HepG2 (cell line): ENCODE results near the gene EXPH5. TPM values are rescaled to one million over a fixed set of nuclear protein-coding genes. Genes with fewer than 3 reads are reported as not detected.

Source experiments
- DNMT3B ChIP-seq: conservative IDR thresholded peaks from 2 replicates; pipeline ENCODE4 v1.6.1; 2016; ENCODE audit warnings: missing biosample characterization, control low read depth
- E2F2 ChIP-seq: sonication (generic); formaldehyde crosslinking; IDR thresholded peaks from 2 replicates; pipeline ENCODE4 v1.4.0; 2020; ENCODE audit warnings: missing genetic modification reagents, borderline replicate concordance
- HNRNPLL ChIP-seq: fragments of 200-400 bp; formaldehyde crosslinking; IDR thresholded peaks from 2 replicates; pipeline ENCODE4 v1.6.1; 2017; ENCODE audit warnings: mild to moderate bottlenecking, low read depth, low read length; ENCODE audit not compliant: poor library complexity, severe bottlenecking
- IRF2 ChIP-seq: IDR thresholded peaks from 2 replicates; pipeline ENCODE4 v1.6.1; 2018; ENCODE audit warnings: missing genetic modification reagents, missing compliant biosample characterization
- JUNB ChIP-seq: sonication (generic); formaldehyde crosslinking; IDR thresholded peaks from 2 replicates; pipeline ENCODE4 v1.8.0; 2022; ENCODE audit warnings: missing genetic modification reagents, mild to moderate bottlenecking, borderline replicate concordance
- MZF1 ChIP-seq: sonication (generic); formaldehyde crosslinking; IDR thresholded peaks from 2 replicates; pipeline ENCODE4 v1.8.1; 2023; ENCODE audit warnings: mild to moderate bottlenecking, missing genetic modification reagents, borderline replicate concordance
- NCOA5 ChIP-seq: sonication (generic); formaldehyde crosslinking; IDR thresholded peaks from 2 replicates; pipeline ENCODE4 v1.4.0; 2020; ENCODE audit warnings: missing genetic modification reagents
- NFATC3 ChIP-seq: sonication (generic); formaldehyde crosslinking; IDR thresholded peaks from 2 replicates; pipeline ENCODE4 v1.5.1; 2020; ENCODE audit warnings: mild to moderate bottlenecking, missing genetic modification reagents
- SALL2 ChIP-seq: sonication (generic); formaldehyde crosslinking; IDR thresholded peaks from 2 replicates; pipeline ENCODE4 v1.8.1; 2023; ENCODE audit warnings: mild to moderate bottlenecking, missing genetic modification reagents, inconsistent platforms
- SMARCC2 ChIP-seq: fragments of 450-650 bp; IDR thresholded peaks from 2 replicates; pipeline ENCODE4 v1.6.1; 2017; ENCODE audit warnings: antibody characterized with exemption, mild to moderate bottlenecking
- SOX13 ChIP-seq, 3 experiments: fragments of 450-650 bp in 1 of 3; sonication (generic) in 1 of 3; formaldehyde crosslinking in 1 of 3; IDR thresholded peaks in 2 of 3; conservative IDR thresholded peaks in 1 of 3; 2 replicates each; pipeline versions ENCODE4 v1.5.0 to v1.6.1; 2016 to 2020; ENCODE audit warnings: antibody characterized with exemption in 1 of 3, mild to moderate bottlenecking in 1 of 3, missing compliant biosample characterization in 1 of 3, missing genetic modification reagents in 1 of 3, moderate library complexity in 1 of 3
- SRY ChIP-seq: sonication (generic); formaldehyde crosslinking; IDR thresholded peaks from 2 replicates; pipeline ENCODE4 v1.8.0; 2022; ENCODE audit warnings: mild to moderate bottlenecking, missing genetic modification reagents
- STAT6 ChIP-seq: sonication (generic); formaldehyde crosslinking; IDR thresholded peaks from 2 replicates; pipeline ENCODE4 v1.4.0; 2020; ENCODE audit warnings: missing genetic modification reagents, mild to moderate bottlenecking, borderline replicate concordance
- TBX2 ChIP-seq: sonication (generic); formaldehyde crosslinking; IDR thresholded peaks from 2 replicates; pipeline ENCODE4 v1.5.0; 2020; ENCODE audit warnings: missing genetic modification reagents, mild to moderate bottlenecking, borderline replicate concordance
- TCF7L2 ChIP-seq: IDR thresholded peaks from 2 replicates; pipeline ENCODE4 v1.6.1; 2011; ENCODE audit warnings: mild to moderate bottlenecking, low read depth, low read length, moderate library complexity
- TRIM24 ChIP-seq: sonication (generic); formaldehyde crosslinking; IDR thresholded peaks from 2 replicates; pipeline ENCODE4 v1.8.0; 2022; ENCODE audit warnings: mild to moderate bottlenecking, missing genetic modification reagents
- ZBTB1 ChIP-seq: sonication (generic); formaldehyde crosslinking; IDR thresholded peaks from 2 replicates; pipeline ENCODE4 v1.4.0; 2020; ENCODE audit warnings: missing genetic modification reagents, borderline replicate concordance
- ZBTB26 ChIP-seq: IDR thresholded peaks from 2 replicates; pipeline ENCODE4 v1.6.1; 2016; ENCODE audit warnings: missing compliant biosample characterization, missing genetic modification reagents, borderline replicate concordance
- ZNF180 ChIP-seq: sonication (generic); formaldehyde crosslinking; IDR thresholded peaks from 2 replicates; pipeline ENCODE4 v1.4.0; 2020; ENCODE audit warnings: low read depth, missing genetic modification reagents, borderline replicate concordance
- ZNF362 ChIP-seq: sonication (generic); formaldehyde crosslinking; IDR thresholded peaks from 2 replicates; pipeline ENCODE4 v1.4.0; 2020; ENCODE audit warnings: missing genetic modification reagents, mild to moderate bottlenecking, borderline replicate concordance
- ZNF569 ChIP-seq: sonication (generic); formaldehyde crosslinking; IDR thresholded peaks from 2 replicates; pipeline ENCODE4 v1.5.0; 2020; ENCODE audit warnings: mild to moderate bottlenecking, missing genetic modification reagents, moderate library complexity, borderline replicate concordance
- ZNF720 ChIP-seq: sonication (generic); formaldehyde crosslinking; IDR thresholded peaks from 2 replicates; pipeline ENCODE4 v1.4.0; 2020; ENCODE audit warnings: missing genetic modification reagents
- ZNF75D ChIP-seq: sonication (generic); formaldehyde crosslinking; IDR thresholded peaks from 2 replicates; pipeline ENCODE4 v1.8.1; 2023; ENCODE audit warnings: missing genetic modification reagents, mild to moderate bottlenecking, borderline replicate concordance
- polyA plus RNA-seq, 8 experiments: library from polyadenylated mRNA; depleted of rRNA in 3 of 8; stranded (reverse) in 7 of 8; unstranded in 1 of 8; fragments of >200 nt; fragmentation: Illumina TruSeq in 4 of 8; extraction: Trizol in 4 of 8; gene quantifications; 2 replicates each; pipeline versions ENCODE4 v1.2.1 to v1.2.3, GENCODE V29; 2011 to 2016; ENCODE audit warnings: low read depth in 4 of 8, missing spikeins in 1 of 8, mixed read lengths in 1 of 8; ENCODE audit not compliant: insufficient read depth in 1 of 8
- total RNA-seq, 5 experiments: library from RNA; depleted of rRNA; stranded (reverse); fragments of >200 nt; fragmentation: Illumina TruSeq; extraction: Trizol; gene quantifications; 2 replicates each; pipeline ENCODE4 v1.2.3, GENCODE V29; 2016; ENCODE audit warnings: low read depth in 1 of 5

The EXPH5 gene
- total and polyA plus RNA-seq, 2 of the 13 experiments (the other 11 are each of a cell fraction or from before 2014, with no cell fraction given): under 0.01 to 0.02 TPM

GRCh38 chr11:108497317-108498045 lies 96.1 kb downstream of the EXPH5 start (continued):
- no peak for TF ChIP-seq ZNF362 (CRISPR knock-in tag)
- TF ChIP-seq SALL2 (CRISPR knock-in tag): no peak
- no peak for TF ChIP-seq ZNF569 (CRISPR knock-in tag)
- TF ChIP-seq ZNF75D (CRISPR knock-in tag): no peak
- TF ChIP-seq NCOA5 (CRISPR knock-in tag): no peak
- peak; percentile 79 for TF ChIP-seq IRF2
- TF ChIP-seq TCF7L2: no peak
- TF ChIP-seq ZBTB26: no peak
- TF ChIP-seq NFATC3: no peak
- no peak for TF ChIP-seq SOX13 (IDR thresholded peaks at IDR 0.05)
- TF ChIP-seq SOX13 (CRISPR knock-in tag; conservative IDR thresholded peaks at IDR 0.05 in 1 of 2, IDR thresholded peaks at IDR 0.05 in 1 of 2): peak in 1 of 2 experiments; percentile 7; a peak in 1 of 4 replicates
- no peak for TF ChIP-seq ZNF180 (CRISPR knock-in tag)
- TF ChIP-seq DNMT3B: no peak
- TF ChIP-seq ZBTB1: no peak
- no peak for TF ChIP-seq TBX2 (CRISPR knock-in tag)
- TF ChIP-seq MZF1 (CRISPR knock-in tag): no peak
- TF ChIP-seq JUNB: peak; percentile 89; the same call in 1 of the 2 replicates
- TF ChIP-seq STAT6 (CRISPR knock-in tag): no peak
- TF ChIP-seq SMARCC2: no peak
- no peak for TF ChIP-seq TRIM24 (CRISPR knock-in tag)
- no peak for TF ChIP-seq HNRNPLL
- no peak for TF ChIP-seq ZNF720 (CRISPR knock-in tag)
- TF ChIP-seq E2F2: no peak
- TF ChIP-seq SRY: no peak
